IPS-NIHi7 (cell line): ENCODE results near the gene UPF2.
"Not testable (repeated sequence)": the region's sequence is repeated elsewhere in the genome, so short reads cannot be mapped to it uniquely, and the experiment has no call there.

Experiments
- DNase-seq: peaks from one replicate; pipeline ENCODE4 v3.0.0; 2012; ENCODE audit warnings: mixed read lengths; ENCODE audit errors: extremely low spot score

The UPF2 gene

GRCh38 chr10:11908536-11908935 lies 134.1 kb downstream of the UPF2 start:
- no peak for DNase-seq

GRCh38 chr10:11907914-11908313 lies 134.7 kb downstream of the UPF2 start:
- DNase-seq, result no peak

- DNase-seq, result no peak
Measured at GRCh38 chr10:11906714-11907113, 135.9 kb downstream of the UPF2 start.

GRCh38 chr10:11902646-11903045 lies 140.0 kb downstream of the UPF2 start:
- no peak for DNase-seq

- DNase-seq, result no peak
Measured at GRCh38 chr10:11901833-11902475, 140.7 kb downstream of the UPF2 start.

GRCh38 chr10:11901454-11901832 lies 141.2 kb downstream of the UPF2 start:
- no peak for DNase-seq

GRCh38 chr10:11901036-11901301 lies 141.6 kb downstream of the UPF2 start:
- no peak for DNase-seq

- no peak for DNase-seq
Measured at GRCh38 chr10:11899067-11899876, 143.3 kb downstream of the UPF2 start.

GRCh38 chr10:11898372-11899066 lies 144.1 kb downstream of the UPF2 start:
- DNase-seq, result peak; percentile 54

- DNase-seq, result no peak
Measured at GRCh38 chr10:11898033-11898371, 144.6 kb downstream of the UPF2 start.

- DNase-seq, result no peak
Measured at GRCh38 chr10:11896549-11897200, 145.9 kb downstream of the UPF2 start.

- DNase-seq, result no peak
Measured at GRCh38 chr10:11895598-11895997, 147.0 kb downstream of the UPF2 start.

GRCh38 chr10:11895108-11895466 lies 147.5 kb downstream of the UPF2 start:
- no peak for DNase-seq

- DNase-seq, result no peak
Measured at GRCh38 chr10:11894381-11895107, 148.1 kb downstream of the UPF2 start.

GRCh38 chr10:11893749-11894278 lies 148.8 kb downstream of the UPF2 start:
- DNase-seq, result no peak

GRCh38 chr10:11891776-11892486 lies 150.7 kb downstream of the UPF2 start:
- DNase-seq, result no peak

GRCh38 chr10:11889263-11889662 lies 153.3 kb downstream of the UPF2 start:
- DNase-seq, result not testable (repeated sequence)

GRCh38 chr10:11887381-11888227 lies 155.0 kb downstream of the UPF2 start:
- DNase-seq, result no peak

GRCh38 chr10:11886851-11887250 lies 155.8 kb downstream of the UPF2 start:
- no peak for DNase-seq

GRCh38 chr10:11886138-11886474 lies 156.5 kb downstream of the UPF2 start:
- DNase-seq, result no peak
